ENCODE measurements around the gene TMEM213.

GRCh38 chr7:138867744-138868143 is 70.0 kb downstream of the TMEM213 start:
- no peak for TF ChIP-seq E2F4 (CRISPR knock-in tag; IDR thresholded peaks at IDR 0.05; ENCODE audit: low read depth)
- no peak for TF ChIP-seq ZBTB26 (CRISPR knock-in tag; IDR thresholded peaks at IDR 0.05)
- no peak for TF ChIP-seq RBM25 (IDR thresholded peaks at IDR 0.05; ENCODE audit: low read depth, low read length, severe bottlenecking)
- no peak for TF ChIP-seq CAMTA2 (CRISPR knock-in tag; conservative IDR thresholded peaks at IDR 0.05)
- TF ChIP-seq CTCF (IDR thresholded peaks at IDR 0.05 in 2 of 3, conservative IDR thresholded peaks at IDR 0.05 in 1 of 3; ENCODE audit: insufficient read depth in 2 of 3, low read depth in 1 of 3, low read length in 3 of 3), result no peak
- no peak for TF ChIP-seq ZKSCAN8 (CRISPR knock-in tag; IDR thresholded peaks at IDR 0.05)
- TF ChIP-seq RAD21 (CRISPR knock-in tag; conservative IDR thresholded peaks at IDR 0.05 in 1 of 2, IDR thresholded peaks at IDR 0.05 in 1 of 2), result no peak
- no peak for TF ChIP-seq RBBP5 (IDR thresholded peaks at IDR 0.05; ENCODE audit: borderline replicate concordance, insufficient read depth, low read length, poor library complexity, severe bottlenecking)
- no peak for TF ChIP-seq CEBPB (tag; IDR thresholded peaks at IDR 0.05)
- no peak for TF ChIP-seq ZFP36 (IDR thresholded peaks at IDR 0.05; ENCODE audit: low read depth, low read length, partially characterized antibody)
- TF ChIP-seq POLR2G (IDR thresholded peaks at IDR 0.05; ENCODE audit: low read depth, low read length), result no peak
- no peak for TF ChIP-seq ZHX1 (conservative IDR thresholded peaks at IDR 0.05; ENCODE audit: low read length)
- TF ChIP-seq POLR2A (conservative IDR thresholded peaks at IDR 0.05), result no peak
- TF ChIP-seq EGR1 (conservative IDR thresholded peaks at IDR 0.05), result no peak
